ENCODE results near the gene GNG2.

Gene GNG2

GRCh38 chr14:51996148-51996746 is 135.8 kb downstream of the GNG2 start:
- peak; percentile 27 for DNase-seq (ENCODE audit: low spot score)

- DNase-seq (ENCODE audit: low spot score) = no peak
Measured at GRCh38 chr14:51998348-51998747, 137.9 kb downstream of the GNG2 start.

- DNase-seq (ENCODE audit: low spot score) = no peak
Measured at GRCh38 chr14:51999084-51999483, 138.7 kb downstream of the GNG2 start.

- DNase-seq (ENCODE audit: low spot score) = no peak
Measured at GRCh38 chr14:52000019-52000582, 139.7 kb downstream of the GNG2 start.

- no peak for DNase-seq (ENCODE audit: low spot score)
Measured at GRCh38 chr14:52000696-52001095, 140.3 kb downstream of the GNG2 start.

GRCh38 chr14:52002542-52002941 is 142.1 kb downstream of the GNG2 start:
- DNase-seq (ENCODE audit: low spot score) = no peak

- DNase-seq (ENCODE audit: low spot score) = no peak
Measured at GRCh38 chr14:52003324-52003723, 142.9 kb downstream of the GNG2 start.

GRCh38 chr14:52005625-52006024 is 145.2 kb downstream of the GNG2 start:
- DNase-seq (ENCODE audit: low spot score) = no peak

- DNase-seq (ENCODE audit: low spot score) = no peak
Measured at GRCh38 chr14:52006361-52006760, 145.9 kb downstream of the GNG2 start.

GRCh38 chr14:52007211-52007610 is 146.8 kb downstream of the GNG2 start:
- DNase-seq (ENCODE audit: low spot score) = no peak

- DNase-seq (ENCODE audit: low spot score) = no peak
Measured at GRCh38 chr14:52007637-52008036, 147.2 kb downstream of the GNG2 start.

- DNase-seq (ENCODE audit: low spot score) = no peak
Measured at GRCh38 chr14:52008136-52008535, 147.7 kb downstream of the GNG2 start.

GRCh38 chr14:52010173-52010693 is 149.8 kb downstream of the GNG2 start:
- no peak for DNase-seq (ENCODE audit: low spot score)

GRCh38 chr14:52011523-52011922 is 151.1 kb downstream of the GNG2 start:
- no peak for DNase-seq (ENCODE audit: low spot score)

GRCh38 chr14:52012635-52013034 is 152.2 kb downstream of the GNG2 start:
- no peak for DNase-seq (ENCODE audit: low spot score)

GRCh38 chr14:52013984-52014600 is 153.7 kb downstream of the GNG2 start:
- no peak for DNase-seq (ENCODE audit: low spot score)

- no peak for DNase-seq (ENCODE audit: low spot score)
Measured at GRCh38 chr14:52014601-52015267, 154.3 kb downstream of the GNG2 start.

- DNase-seq (ENCODE audit: low spot score) = peak; percentile 5
Measured at GRCh38 chr14:52015411-52016030, 155.1 kb downstream of the GNG2 start.

GRCh38 chr14:52018252-52018651 is 157.8 kb downstream of the GNG2 start:
- peak; percentile 51 for DNase-seq (ENCODE audit: low spot score)

GRCh38 chr14:52018970-52019369 is 158.6 kb downstream of the GNG2 start:
- DNase-seq (ENCODE audit: low spot score) = no peak

Measured in LoVo (cell line).